ENCODE measurements around the gene MS4A4E.

DNA sequence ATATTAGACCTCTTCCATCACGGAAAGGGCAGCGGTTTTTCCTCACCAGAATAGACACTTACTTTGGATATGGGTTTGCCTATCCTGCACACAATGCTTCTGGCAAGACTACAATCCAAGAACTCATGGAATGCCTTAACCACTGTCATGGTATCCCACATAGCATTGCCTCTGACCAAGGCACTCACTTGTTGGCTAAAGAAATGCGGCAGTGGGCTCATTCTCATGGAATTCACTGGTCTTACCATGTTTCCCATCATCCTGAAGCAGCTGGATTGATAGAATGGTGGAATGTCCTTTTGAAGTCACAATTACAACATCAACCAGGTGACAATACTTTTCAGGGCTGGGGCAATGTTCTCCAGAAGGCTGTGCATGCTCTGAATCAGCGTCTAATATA is 20.8 kb downstream of the MS4A4E start:
- TF ChIP-seq CTCF (IDR thresholded peaks at IDR 0.05) (no peak), POLR2A (IDR thresholded peaks at IDR 0.05) (no peak)

Data from upper lobe of left lung (tissue), 4 donors.